Calu3 (cell line): ENCODE measurements around the gene CCT8. TPM values are rescaled to one million over a fixed set of nuclear protein-coding genes. Genes with fewer than 3 reads are reported as not detected.
"Not testable (repeated sequence)": the region's sequence is repeated elsewhere in the genome, so short reads cannot be mapped to it uniquely, and the experiment has no call there.

Experiments used
- BruUV-seq: library from RNA; stranded (reverse); fragments of 400-500 nt; replicated peaks from 2 replicates; lab custom pipeline; 2021; lab: Mats Ljungman, UMichigan
- CTCF ChIA-PET: fragments of 300-600 bp; sonication (Branson Sonifier 250); formaldehyde crosslinking; loops from one replicate; lab custom pipeline; 2022; ENCODE audit warnings: antibody characterized with exemption; lab: Charles Lee
- DNase-seq: peaks from one replicate; pipeline ENCODE4 v3.0.0; 2022
- H3K27ac Mint-ChIP-seq: one replicate; pipeline ENCODE4 v1.8.0; 2022; ENCODE audit warnings: mixed read lengths; ENCODE audit not compliant: unreplicated experiment
- H3K27me3 Mint-ChIP-seq: one replicate; pipeline ENCODE4 v1.8.0; 2022; ENCODE audit warnings: mixed read lengths; ENCODE audit not compliant: unreplicated experiment
- H3K36me3 Mint-ChIP-seq: one replicate; pipeline ENCODE4 v1.8.0; 2022; ENCODE audit warnings: mild to moderate bottlenecking, moderate library complexity, mixed read lengths; ENCODE audit not compliant: insufficient read depth, unreplicated experiment
- H3K4me1 Mint-ChIP-seq: one replicate; pipeline ENCODE4 v1.8.0; 2022; ENCODE audit warnings: mild to moderate bottlenecking, low read depth, mixed read lengths; ENCODE audit not compliant: unreplicated experiment
- H3K4me3 Mint-ChIP-seq: one replicate; pipeline ENCODE4 v1.8.0; 2022; ENCODE audit warnings: mild to moderate bottlenecking, low read depth, moderate library complexity, mixed read lengths; ENCODE audit not compliant: unreplicated experiment
- H3K9me3 Mint-ChIP-seq: one replicate; pipeline ENCODE4 v1.8.0; 2022; ENCODE audit warnings: low read depth, mixed read lengths; ENCODE audit not compliant: unreplicated experiment
- intact Hi-C: fragments of 100-400 bp; cut with micrococcal nuclease; formaldehyde crosslinking; loops from one replicate; pipeline ENCODE4 v1.10.0; 2022; ENCODE audit not compliant: unreplicated experiment
- total RNA-seq: library from RNA; stranded (reverse); gene quantifications from 2 replicates; pipeline ENCODE4 v1.2.3, GENCODE V29; 2022
- TF ChIP-seq, protein P1 (sequence below): fragments of 200-600 bp; IDR thresholded peaks from one replicate; pipeline ENCODE4 v1.8.0; 2022; ENCODE audit warnings: antibody characterized with exemption; ENCODE audit not compliant: unreplicated experiment

CCT8 gene
- total RNA-seq, 1 experiment from 2014 or later, result 198 TPM

DNA sequence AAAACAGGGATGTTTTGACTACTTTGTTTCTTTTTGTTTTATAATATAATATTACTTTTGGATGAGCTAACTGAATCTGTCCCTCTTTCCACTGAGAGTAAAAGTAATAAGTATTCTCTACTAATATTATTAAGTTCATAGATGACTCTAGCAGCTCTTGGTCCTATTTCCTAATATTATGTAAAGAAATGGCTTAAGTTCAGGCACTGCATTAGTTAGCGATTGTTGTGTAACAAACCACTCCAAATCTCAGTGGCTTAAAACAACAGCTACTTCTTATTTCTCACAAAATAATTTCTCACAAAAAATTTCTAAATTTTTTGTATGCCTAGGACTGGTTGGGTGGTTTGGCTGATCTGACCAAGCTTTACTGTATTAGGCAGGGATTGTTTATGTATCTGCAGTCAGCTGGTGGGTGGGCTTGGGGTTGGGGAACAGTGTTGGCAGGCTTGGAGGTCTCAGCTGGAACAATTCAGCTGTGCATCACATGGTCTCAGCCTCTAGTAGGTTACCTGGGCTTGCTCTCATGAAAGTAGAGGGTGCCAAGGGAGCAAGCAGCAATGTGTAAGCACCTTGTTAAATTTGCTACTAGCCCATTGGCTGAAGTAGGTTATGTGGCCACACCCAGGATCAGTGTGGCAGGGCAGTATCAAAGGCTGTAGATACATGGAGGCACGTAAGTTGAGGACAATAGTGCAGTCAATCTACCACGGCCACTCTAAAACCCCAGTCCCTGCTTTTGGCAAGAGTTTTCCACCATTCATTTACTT, 8.8 kb upstream of the CCT8 start:
- Mint-ChIP-seq H3K27me3 (no peaks in the 10 kb centered on the region), H3K4me3 (no peak overlapping the region), H3K36me3 (peaks cover 5% of the 10 kb centered on the region), H3K4me1 (peaks cover 8% of the 10 kb centered on the region), H3K9me3 (no peaks in the 10 kb centered on the region), H3K27ac (no peak overlapping the region)
- BruUV-seq, result no TSS peak
- CTCF ChIA-PET, result no interaction called here
- no peak for DNase-seq
- intact Hi-C loops, result no loop called here
- TF ChIP-seq, protein P1, sequence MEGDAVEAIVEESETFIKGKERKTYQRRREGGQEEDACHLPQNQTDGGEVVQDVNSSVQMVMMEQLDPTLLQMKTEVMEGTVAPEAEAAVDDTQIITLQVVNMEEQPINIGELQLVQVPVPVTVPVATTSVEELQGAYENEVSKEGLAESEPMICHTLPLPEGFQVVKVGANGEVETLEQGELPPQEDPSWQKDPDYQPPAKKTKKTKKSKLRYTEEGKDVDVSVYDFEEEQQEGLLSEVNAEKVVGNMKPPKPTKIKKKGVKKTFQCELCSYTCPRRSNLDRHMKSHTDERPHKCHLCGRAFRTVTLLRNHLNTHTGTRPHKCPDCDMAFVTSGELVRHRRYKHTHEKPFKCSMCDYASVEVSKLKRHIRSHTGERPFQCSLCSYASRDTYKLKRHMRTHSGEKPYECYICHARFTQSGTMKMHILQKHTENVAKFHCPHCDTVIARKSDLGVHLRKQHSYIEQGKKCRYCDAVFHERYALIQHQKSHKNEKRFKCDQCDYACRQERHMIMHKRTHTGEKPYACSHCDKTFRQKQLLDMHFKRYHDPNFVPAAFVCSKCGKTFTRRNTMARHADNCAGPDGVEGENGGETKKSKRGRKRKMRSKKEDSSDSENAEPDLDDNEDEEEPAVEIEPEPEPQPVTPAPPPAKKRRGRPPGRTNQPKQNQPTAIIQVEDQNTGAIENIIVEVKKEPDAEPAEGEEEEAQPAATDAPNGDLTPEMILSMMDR, result no peak

DNA sequence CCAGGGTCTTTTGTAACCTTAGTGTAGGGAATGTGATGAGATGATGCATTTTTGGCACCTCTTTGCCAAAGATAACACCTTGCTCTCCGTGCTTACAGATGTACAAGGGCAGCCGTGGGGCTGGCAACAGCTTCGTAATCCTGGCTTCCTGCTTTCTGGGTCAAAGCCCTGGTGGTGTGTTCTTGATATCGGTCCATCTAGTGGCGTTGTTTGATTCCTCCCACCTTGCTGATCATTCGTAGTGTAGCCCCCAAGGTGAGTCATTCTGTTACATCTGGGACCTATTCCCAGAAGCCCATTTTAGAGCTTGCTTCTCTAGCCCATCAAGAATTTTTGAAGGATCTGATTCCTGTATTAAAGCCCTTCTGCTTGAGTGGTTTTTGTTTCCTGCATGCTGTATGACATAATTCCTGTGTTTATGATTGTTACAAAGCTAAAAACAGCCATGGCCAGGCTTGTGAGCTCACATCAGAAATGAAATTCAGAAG, 7.0 kb upstream of the CCT8 start:
- TF ChIP-seq, protein P1, result no peak
- no peaks in the 10 kb centered on the region for H3K9me3 Mint-ChIP-seq
- no peaks in the 10 kb centered on the region for H3K27me3 Mint-ChIP-seq
- CTCF ChIA-PET, result interaction anchor here (0.6 kb wide), 1 partner anchor 8 kb away, joined by 5 read pairs; no protein-coding TSS in a partner anchor
- BruUV-seq, result no TSS peak
- peaks cover 5% of the 10 kb centered on the region for H3K36me3 Mint-ChIP-seq
- no peak for DNase-seq
- peaks cover 8% of the 10 kb centered on the region for H3K4me1 Mint-ChIP-seq
- H3K27ac Mint-ChIP-seq, result no peak overlapping the region
- intact Hi-C loops, result no loop called here
- no peak overlapping the region for H3K4me3 Mint-ChIP-seq

DNA sequence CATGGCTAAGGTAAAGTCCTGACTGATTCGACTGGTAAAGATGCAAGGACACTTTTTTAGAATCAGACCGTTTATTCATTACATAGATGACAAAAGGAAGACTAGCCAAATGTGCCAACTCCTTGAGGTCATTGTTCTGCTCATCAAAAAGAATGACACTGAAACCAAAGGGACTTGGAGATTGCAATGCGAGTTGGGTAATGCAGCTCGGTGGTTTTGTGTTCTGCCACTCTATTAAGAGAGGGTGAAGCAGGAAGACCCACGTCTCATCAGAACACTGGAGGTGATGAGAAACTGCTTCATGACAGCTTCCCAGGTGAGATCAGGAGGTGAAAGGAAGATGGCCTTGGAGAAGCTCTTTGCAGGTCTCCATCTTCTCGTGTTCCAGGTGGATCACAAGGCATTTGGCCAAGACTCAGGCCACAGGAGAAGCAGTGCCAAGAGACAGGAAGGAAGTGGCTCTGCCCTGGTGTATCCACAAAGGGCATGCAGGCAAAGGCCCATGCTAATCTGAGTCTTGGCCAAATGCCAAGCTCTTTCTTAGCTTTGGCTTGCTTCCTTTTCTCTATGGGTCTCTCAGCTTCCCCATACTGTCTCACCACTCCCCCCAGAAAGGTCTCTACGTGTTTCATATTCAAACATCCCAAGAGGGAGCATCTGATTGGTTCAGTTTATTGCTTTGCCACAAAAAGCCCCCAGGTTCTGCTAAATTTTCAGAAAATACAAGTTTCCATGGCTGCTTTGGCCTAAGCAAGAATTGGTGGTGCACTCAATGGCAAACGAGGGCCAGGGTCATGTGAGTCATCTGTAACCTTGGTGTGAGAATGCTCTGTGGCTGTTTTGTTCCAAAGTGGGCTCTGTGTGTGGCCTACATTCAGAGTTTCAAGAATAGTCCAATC, 5.7 kb upstream of the CCT8 start:
- intact Hi-C loops, result no loop called here
- Mint-ChIP-seq H3K4me3 (no peak overlapping the region), H3K27me3 (no peaks in the 10 kb centered on the region), H3K36me3 (peaks cover 5% of the 10 kb centered on the region), H3K9me3 (no peaks in the 10 kb centered on the region), H3K27ac (no peak overlapping the region), H3K4me1 (peaks cover 8% of the 10 kb centered on the region)
- DNase-seq, result no peak
- CTCF ChIA-PET, result no interaction called here
- TF ChIP-seq, protein P1, result no peak
- BruUV-seq, result no TSS peak

DNA sequence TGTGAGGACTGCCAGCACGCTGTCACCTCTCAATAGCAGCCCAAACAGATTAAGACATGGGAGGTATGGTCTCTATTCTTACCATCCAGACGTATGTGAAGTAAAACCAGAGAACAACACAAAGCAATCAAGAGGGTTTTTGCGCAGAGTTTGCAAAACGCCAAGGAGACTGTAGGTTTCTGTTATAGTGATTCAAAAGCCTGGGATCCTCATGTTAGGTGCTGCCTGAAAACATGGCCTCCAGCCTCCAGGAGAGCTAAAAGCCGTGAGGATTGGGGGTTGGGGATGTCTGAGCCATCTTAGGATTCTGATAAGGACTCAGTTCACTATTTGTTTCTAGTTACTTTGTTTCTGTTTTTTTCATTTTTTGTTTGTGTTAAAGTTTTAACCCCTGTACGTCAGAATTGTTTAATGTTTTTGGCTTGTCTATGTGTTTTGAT, 4.2 kb upstream of the CCT8 start:
- Mint-ChIP-seq H3K27ac (peak overlapping the region; percentile 39), H3K4me1 (peaks cover 8% of the 10 kb centered on the region), H3K27me3 (no peaks in the 10 kb centered on the region), H3K9me3 (no peaks in the 10 kb centered on the region), H3K36me3 (peaks cover 20% of the 10 kb centered on the region), H3K4me3 (peak overlapping the region; percentile 66)
- CTCF ChIA-PET, result no interaction called here
- BruUV-seq, result no TSS peak
- DNase-seq, result no peak
- TF ChIP-seq, protein P1, result no peak
- intact Hi-C loops, result no loop called here

DNA sequence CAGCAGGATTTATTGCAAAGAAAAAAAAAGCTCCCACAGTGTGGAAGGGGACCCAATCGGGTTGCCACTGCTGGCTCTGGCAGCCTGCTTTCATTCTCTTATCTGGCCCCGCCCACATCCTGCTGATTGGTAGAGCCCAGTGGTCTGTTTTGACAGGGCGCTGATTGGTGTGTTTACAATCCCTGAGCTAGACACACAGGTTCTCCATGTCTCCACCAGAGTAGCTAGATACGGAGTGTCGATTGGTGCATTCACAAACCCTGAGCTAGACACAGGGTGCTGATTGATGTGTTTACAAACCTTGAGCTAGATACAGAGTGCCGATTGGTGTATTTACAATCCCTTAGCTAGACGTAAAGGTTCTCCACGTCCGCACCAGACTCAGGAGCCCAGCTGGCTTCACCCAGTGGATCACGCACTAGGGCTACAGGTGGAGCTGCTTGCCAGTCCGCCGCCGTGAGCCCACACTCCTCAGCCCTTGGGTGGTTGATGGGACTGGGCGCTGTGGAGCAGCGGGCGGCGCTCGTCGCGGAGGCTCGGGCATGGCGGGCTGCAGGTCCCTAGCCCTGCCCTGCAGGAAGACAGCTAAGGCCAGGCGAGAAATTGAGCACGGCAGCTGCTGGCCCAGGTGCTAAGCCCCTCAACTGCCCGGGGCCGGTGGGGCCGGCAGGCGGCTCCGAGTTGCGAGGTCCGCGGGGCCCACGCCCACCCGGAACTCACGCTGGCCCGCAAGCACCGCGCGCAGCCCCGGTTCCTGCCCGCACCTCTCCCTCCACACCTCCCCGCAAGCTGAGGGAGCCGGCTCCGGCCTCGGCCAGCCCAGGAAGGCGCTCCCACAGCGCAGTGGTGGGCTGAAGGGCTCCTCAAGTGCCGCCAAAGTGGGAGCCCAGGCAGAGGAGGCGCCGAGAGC, 3.5 kb upstream of the CCT8 start:
- CTCF ChIA-PET, BruUV-seq, intact Hi-C loops, H3K4me1 Mint-ChIP-seq, H3K27me3 Mint-ChIP-seq, H3K9me3 Mint-ChIP-seq: not testable (repeated sequence)
- Mint-ChIP-seq H3K4me3 (peak overlapping the region; percentile 66), H3K36me3 (peaks cover 23% of the 10 kb centered on the region), H3K27ac (peak overlapping the region; percentile 39)
- DNase-seq, result peak; percentile 24
